ENCODE results near the gene GTF2F2.

DNA sequence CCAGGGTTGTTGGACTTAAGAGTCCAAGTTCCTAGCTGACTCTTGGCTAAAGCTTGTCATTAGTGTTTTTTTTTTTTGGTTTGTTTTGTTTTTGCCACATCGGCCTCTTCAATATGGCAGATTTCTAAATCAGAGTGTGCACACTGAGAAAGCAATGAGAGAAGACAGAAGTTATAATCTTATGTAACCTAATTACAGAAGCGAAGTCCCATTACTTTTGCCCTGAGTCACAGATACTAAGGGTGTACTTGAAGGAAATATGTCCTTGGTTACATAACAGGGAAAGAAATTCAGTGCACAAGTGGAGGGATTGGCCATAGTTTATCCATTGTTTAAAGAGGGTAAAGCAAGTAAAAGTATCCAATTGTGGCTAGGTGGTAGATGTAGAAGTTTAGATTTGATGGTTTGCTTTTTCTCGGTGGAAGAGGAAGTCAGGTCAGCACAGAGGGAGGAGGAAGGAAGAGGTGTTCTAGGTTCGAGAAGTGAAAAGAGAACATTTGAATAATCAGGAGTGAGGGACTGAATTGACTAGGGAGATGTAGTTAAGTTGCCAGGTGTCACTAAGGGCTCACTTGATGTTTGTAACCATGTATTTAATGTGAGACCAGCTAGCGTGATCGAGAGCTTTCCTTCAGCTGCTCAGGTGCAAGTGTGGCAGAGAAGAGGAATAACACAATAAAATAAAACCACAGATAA lies 12.2 kb downstream of the GTF2F2 start:
- TF ChIP-seq FOSL2 (IDR thresholded peaks at IDR 0.05) (no peak), FOSL2 (CRISPR knock-in tag; IDR thresholded peaks at IDR 0.05) (no peak), HDAC2 (IDR thresholded peaks at IDR 0.05) (no peak), NR3C1 (IDR thresholded peaks at IDR 0.05) (no peak)
- TF ChIP-seq, protein P1, sequence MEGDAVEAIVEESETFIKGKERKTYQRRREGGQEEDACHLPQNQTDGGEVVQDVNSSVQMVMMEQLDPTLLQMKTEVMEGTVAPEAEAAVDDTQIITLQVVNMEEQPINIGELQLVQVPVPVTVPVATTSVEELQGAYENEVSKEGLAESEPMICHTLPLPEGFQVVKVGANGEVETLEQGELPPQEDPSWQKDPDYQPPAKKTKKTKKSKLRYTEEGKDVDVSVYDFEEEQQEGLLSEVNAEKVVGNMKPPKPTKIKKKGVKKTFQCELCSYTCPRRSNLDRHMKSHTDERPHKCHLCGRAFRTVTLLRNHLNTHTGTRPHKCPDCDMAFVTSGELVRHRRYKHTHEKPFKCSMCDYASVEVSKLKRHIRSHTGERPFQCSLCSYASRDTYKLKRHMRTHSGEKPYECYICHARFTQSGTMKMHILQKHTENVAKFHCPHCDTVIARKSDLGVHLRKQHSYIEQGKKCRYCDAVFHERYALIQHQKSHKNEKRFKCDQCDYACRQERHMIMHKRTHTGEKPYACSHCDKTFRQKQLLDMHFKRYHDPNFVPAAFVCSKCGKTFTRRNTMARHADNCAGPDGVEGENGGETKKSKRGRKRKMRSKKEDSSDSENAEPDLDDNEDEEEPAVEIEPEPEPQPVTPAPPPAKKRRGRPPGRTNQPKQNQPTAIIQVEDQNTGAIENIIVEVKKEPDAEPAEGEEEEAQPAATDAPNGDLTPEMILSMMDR (IDR thresholded peaks at IDR 0.05), result no peak

Measured in A549 (cell line).